Measurements from ENCODE around the gene PMEPA1. TPM values are rescaled to one million over a fixed set of nuclear protein-coding genes. Genes with fewer than 3 reads are reported as not detected.

The PMEPA1 gene
- polyA plus RNA-seq, 2 of the 4 experiments (the other 2 are of a cell fraction) = 131 to 147 TPM

DNA sequence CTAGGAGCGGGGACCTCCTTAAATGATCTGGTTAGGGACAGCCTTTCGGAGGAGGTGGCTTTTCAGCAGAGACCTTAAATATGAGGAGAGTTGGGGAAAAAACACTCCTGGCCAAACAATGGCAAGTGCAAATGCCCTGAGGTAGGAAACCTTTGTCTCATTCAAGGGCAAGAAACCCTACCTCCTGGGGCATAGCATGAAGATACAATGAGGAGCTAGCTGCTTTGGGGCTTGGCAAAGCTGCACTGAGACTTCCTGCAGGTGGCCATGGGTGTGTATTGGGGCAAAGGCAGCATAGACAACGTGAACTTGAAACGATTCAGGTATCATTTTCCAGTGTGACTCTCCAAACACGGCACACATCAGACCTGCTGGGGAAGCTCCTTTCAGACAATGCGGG is 30.7 kb downstream of the PMEPA1 start:
- Histone ChIP-seq H3K4me1 (peaks cover 98% of the 10 kb centered on the region), H3K4me3 (no peak overlapping the region), H3K27ac (no peak overlapping the region; a peak in 1 of 6 replicates), H3K9me3 (no peaks in the 10 kb centered on the region), H3K4me2 (no peak overlapping the region; the same call in 2 of the 3 replicates)
- DNase-seq (ENCODE audit: low read depth in 1 of 2, low spot score in 1 of 2) (no peak), FAIRE-seq (no peak), ATAC-seq (no peak)
- ChIA-PET CTCF (interaction anchor here (1.4 kb wide), 1 partner anchor 57 kb away, joined by 6 read pairs; no protein-coding TSS in a partner anchor), POLR2A (no interaction called here)
- TF ChIP-seq, protein P1, sequence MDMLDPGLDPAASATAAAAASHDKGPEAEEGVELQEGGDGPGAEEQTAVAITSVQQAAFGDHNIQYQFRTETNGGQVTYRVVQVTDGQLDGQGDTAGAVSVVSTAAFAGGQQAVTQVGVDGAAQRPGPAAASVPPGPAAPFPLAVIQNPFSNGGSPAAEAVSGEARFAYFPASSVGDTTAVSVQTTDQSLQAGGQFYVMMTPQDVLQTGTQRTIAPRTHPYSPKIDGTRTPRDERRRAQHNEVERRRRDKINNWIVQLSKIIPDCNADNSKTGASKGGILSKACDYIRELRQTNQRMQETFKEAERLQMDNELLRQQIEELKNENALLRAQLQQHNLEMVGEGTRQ (IDR thresholded peaks at IDR 0.05) = no peak
- TF ChIP-seq PHF8 (IDR thresholded peaks at IDR 0.05; ENCODE audit: borderline replicate concordance, low read depth) = no peak
- TF ChIP-seq RNF2 (IDR thresholded peaks at IDR 0.05; ENCODE audit: borderline replicate concordance, low read depth) = no peak
- no peak for TF ChIP-seq KDM5A (IDR thresholded peaks at IDR 0.05)
- TF ChIP-seq SMC3 (IDR thresholded peaks at IDR 0.05) = no peak
- TF ChIP-seq MYC (IDR thresholded peaks at IDR 0.05; ENCODE audit: borderline replicate concordance, low read length) = no peak
- no peak for TF ChIP-seq EP300 (IDR thresholded peaks at IDR 0.05)
- TF ChIP-seq ESRRA (IDR thresholded peaks at IDR 0.05; ENCODE audit: borderline replicate concordance, low read length) = no peak
- TF ChIP-seq ZSCAN20 (CRISPR knock-in tag; IDR thresholded peaks at IDR 0.05) = no peak
- no peak for TF ChIP-seq FOXS1 (CRISPR knock-in tag; IDR thresholded peaks at IDR 0.05)
- no peak for TF ChIP-seq NPAS2 (CRISPR knock-in tag; IDR thresholded peaks at IDR 0.05; ENCODE audit: borderline replicate concordance)
- TF ChIP-seq FOSL2 (IDR thresholded peaks at IDR 0.05) = no peak
- no peak for TF ChIP-seq FOSL2 (CRISPR knock-in tag; IDR thresholded peaks at IDR 0.05)
- TF ChIP-seq POLR2AphosphoS2 (conservative IDR thresholded peaks at IDR 0.05; ENCODE audit: low read length) = no peak
- TF ChIP-seq TP53 (CRISPR knock-in tag; IDR thresholded peaks at IDR 0.05) = no peak
- 82% methylated on average over 6 of the region's 6 CpGs for WGBS (ENCODE audit: missing lambda C conversion rate)

DNA sequence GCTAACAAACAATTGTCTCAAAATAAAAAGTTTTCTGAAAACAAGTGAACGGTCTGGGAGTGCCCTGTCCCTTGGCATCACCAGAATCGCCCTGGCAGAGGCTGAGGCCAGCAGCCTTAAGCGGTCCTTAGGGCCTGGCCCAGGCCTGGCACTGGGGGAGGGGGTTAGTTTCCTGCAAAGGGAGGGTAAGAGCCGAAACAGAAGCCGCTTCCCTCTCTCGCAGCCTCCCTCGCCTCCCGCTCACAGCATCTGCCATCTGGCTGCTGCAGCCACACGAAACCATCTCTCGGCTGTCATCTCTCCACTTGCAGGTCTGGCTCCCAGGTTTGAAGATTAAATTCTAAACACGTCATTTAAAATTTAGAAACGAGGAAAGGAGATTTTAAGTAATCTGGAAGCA is 31.5 kb downstream of the PMEPA1 start:
- no peak for FAIRE-seq

More for the DNA sequence above, 31.5 kb downstream of the PMEPA1 start:
- no peak for TF ChIP-seq KDM5A (IDR thresholded peaks at IDR 0.05)
- no peak for TF ChIP-seq BHLHE40 (IDR thresholded peaks at IDR 0.05; ENCODE audit: low read depth, low read length)
- no peak for TF ChIP-seq RARB (CRISPR knock-in tag; IDR thresholded peaks at IDR 0.05)
- no peak for TF ChIP-seq GATA3 (IDR thresholded peaks at IDR 0.05; ENCODE audit: borderline replicate concordance)
- no peak for TF ChIP-seq TP53 (CRISPR knock-in tag; IDR thresholded peaks at IDR 0.05)
- TF ChIP-seq, protein P2, sequence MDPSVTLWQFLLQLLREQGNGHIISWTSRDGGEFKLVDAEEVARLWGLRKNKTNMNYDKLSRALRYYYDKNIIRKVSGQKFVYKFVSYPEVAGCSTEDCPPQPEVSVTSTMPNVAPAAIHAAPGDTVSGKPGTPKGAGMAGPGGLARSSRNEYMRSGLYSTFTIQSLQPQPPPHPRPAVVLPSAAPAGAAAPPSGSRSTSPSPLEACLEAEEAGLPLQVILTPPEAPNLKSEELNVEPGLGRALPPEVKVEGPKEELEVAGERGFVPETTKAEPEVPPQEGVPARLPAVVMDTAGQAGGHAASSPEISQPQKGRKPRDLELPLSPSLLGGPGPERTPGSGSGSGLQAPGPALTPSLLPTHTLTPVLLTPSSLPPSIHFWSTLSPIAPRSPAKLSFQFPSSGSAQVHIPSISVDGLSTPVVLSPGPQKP (IDR thresholded peaks at IDR 0.05; ENCODE audit: low read depth, low read length) = no peak
- no peak for TF ChIP-seq CBX8 (IDR thresholded peaks at IDR 0.05)
- TF ChIP-seq RCOR1 (IDR thresholded peaks at IDR 0.05; ENCODE audit: low read depth, low read length) = no peak
- no peak for TF ChIP-seq NFE2L2 (conservative IDR thresholded peaks at IDR 0.05; ENCODE audit: low read length)
- TF ChIP-seq, protein P1 (IDR thresholded peaks at IDR 0.05) = no peak
- no peak for TF ChIP-seq RNF2 (IDR thresholded peaks at IDR 0.05; ENCODE audit: borderline replicate concordance, low read depth)
- no peak for TF ChIP-seq ZSCAN20 (CRISPR knock-in tag; IDR thresholded peaks at IDR 0.05)
- no peak for TF ChIP-seq HOXA7 (CRISPR knock-in tag; IDR thresholded peaks at IDR 0.05)
- TF ChIP-seq, protein P3, sequence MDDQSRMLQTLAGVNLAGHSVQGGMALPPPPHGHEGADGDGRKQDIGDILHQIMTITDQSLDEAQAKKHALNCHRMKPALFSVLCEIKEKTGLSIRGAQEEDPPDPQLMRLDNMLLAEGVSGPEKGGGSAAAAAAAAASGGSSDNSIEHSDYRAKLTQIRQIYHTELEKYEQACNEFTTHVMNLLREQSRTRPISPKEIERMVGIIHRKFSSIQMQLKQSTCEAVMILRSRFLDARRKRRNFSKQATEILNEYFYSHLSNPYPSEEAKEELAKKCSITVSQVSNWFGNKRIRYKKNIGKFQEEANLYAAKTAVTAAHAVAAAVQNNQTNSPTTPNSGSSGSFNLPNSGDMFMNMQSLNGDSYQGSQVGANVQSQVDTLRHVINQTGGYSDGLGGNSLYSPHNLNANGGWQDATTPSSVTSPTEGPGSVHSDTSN (IDR thresholded peaks at IDR 0.05) = no peak
- ChIA-PET POLR2A (no interaction called here), CTCF (no interaction called here)
- ATAC-seq (no peak), DNase-seq (ENCODE audit: low read depth in 1 of 2, low spot score in 1 of 2) (no peak)
- Histone ChIP-seq H3K4me1 (peaks cover 98% of the 10 kb centered on the region), H3K27ac (no peak overlapping the region), H3K9me3 (no peaks in the 10 kb centered on the region), H3K4me3 (no peak overlapping the region), H3K4me2 (no peak overlapping the region)
- 89% methylated on average over 12 of the region's 12 CpGs for WGBS (ENCODE audit: missing lambda C conversion rate)

Measured in A549 (cell line).